ENCODE data around the gene SCCPDH.
"Not testable (repeated sequence)": the region's sequence is repeated elsewhere in the genome, so short reads cannot be mapped to it uniquely, and the experiment has no call there.

Gene SCCPDH

GRCh38 chr1:246724016-246724730 lies at the start of gene SCCPDH:
SCCPDH (plus strand) TSS chr1:246724409; CDS start chr1:246724423, 14 bp downstream.
- DNase-seq (ENCODE audit: low read depth in 2 of 2), result peak; percentile 29 to 32

- no peak for DNase-seq (ENCODE audit: low read depth in 2 of 2)
Observed at GRCh38 chr1:246677842-246678241, 46.4 kb upstream of the SCCPDH start.

GRCh38 chr1:246678816-246679793 lies 45.1 kb upstream of the SCCPDH start:
- no peak for DNase-seq (ENCODE audit: low read depth in 2 of 2)

GRCh38 chr1:246679794-246680177 lies 44.4 kb upstream of the SCCPDH start:
- no peak for DNase-seq (ENCODE audit: low read depth in 2 of 2)

- no peak for DNase-seq (ENCODE audit: low read depth in 2 of 2)
Observed at GRCh38 chr1:246680190-246680589, 44.0 kb upstream of the SCCPDH start.

- DNase-seq (ENCODE audit: low read depth in 2 of 2), result no peak
Observed at GRCh38 chr1:246680696-246681130, 43.5 kb upstream of the SCCPDH start.

- DNase-seq (ENCODE audit: low read depth in 2 of 2), result no peak
Observed at GRCh38 chr1:246681900-246682895, 42.0 kb upstream of the SCCPDH start.

GRCh38 chr1:246683521-246683920 lies 40.7 kb upstream of the SCCPDH start:
- no peak for DNase-seq (ENCODE audit: low read depth in 2 of 2)

GRCh38 chr1:246687002-246687401 lies 37.2 kb upstream of the SCCPDH start:
- DNase-seq (ENCODE audit: low read depth in 2 of 2), result no peak

GRCh38 chr1:246689409-246690008 lies 34.7 kb upstream of the SCCPDH start:
- peak; percentile 33 to 46 for DNase-seq (ENCODE audit: low read depth in 2 of 2)

GRCh38 chr1:246690100-246690499 lies 34.1 kb upstream of the SCCPDH start:
- no peak for DNase-seq (ENCODE audit: low read depth in 2 of 2)

GRCh38 chr1:246691622-246692495 lies 32.4 kb upstream of the SCCPDH start:
- no peak for DNase-seq (ENCODE audit: low read depth in 2 of 2)

GRCh38 chr1:246694213-246694895 lies 29.9 kb upstream of the SCCPDH start:
- not testable (repeated sequence) for DNase-seq (ENCODE audit: low read depth in 2 of 2)

GRCh38 chr1:246695136-246695535 lies 29.1 kb upstream of the SCCPDH start:
- no peak for DNase-seq (ENCODE audit: low read depth in 2 of 2)

- no peak for DNase-seq (ENCODE audit: low read depth in 2 of 2)
Observed at GRCh38 chr1:246695666-246696065, 28.5 kb upstream of the SCCPDH start.

GRCh38 chr1:246698466-246699094 lies 25.6 kb upstream of the SCCPDH start:
- DNase-seq (ENCODE audit: low read depth in 2 of 2), result no peak

- peak; percentile 84 to 85 for DNase-seq (ENCODE audit: low read depth in 2 of 2)
Observed at GRCh38 chr1:246699095-246699735, 25.0 kb upstream of the SCCPDH start.

GRCh38 chr1:246703581-246703980 lies 20.6 kb upstream of the SCCPDH start:
- no peak for DNase-seq (ENCODE audit: low read depth in 2 of 2)

All from fibroblast of skin of left biceps (primary cell).